ENCODE measurements around the gene CLEC14A. TPM values are rescaled to one million over a fixed set of nuclear protein-coding genes. Genes with fewer than 3 reads are reported as not detected.

The CLEC14A gene
- total RNA-seq, 2 donors from 2014 or later = not detected

Other genes with a start within 250 kb of the CLEC14A start
- gene SSTR1, start 48.2 kb downstream of the CLEC14A start, total RNA-seq = not detected